NCI-H1417 treated with DMSO at 0.1 percent for 48 hours (cell line): ENCODE measurements around the gene DLG4.
A peak's percentile ranks its signal among the peaks of the same experiment; 100 is the strongest.

Experiments used
- DNase-seq: peaks from one replicate; lab custom pipeline; 2025; lab: John Stamatoyannopoulos, UW

The DLG4 gene

DNA sequence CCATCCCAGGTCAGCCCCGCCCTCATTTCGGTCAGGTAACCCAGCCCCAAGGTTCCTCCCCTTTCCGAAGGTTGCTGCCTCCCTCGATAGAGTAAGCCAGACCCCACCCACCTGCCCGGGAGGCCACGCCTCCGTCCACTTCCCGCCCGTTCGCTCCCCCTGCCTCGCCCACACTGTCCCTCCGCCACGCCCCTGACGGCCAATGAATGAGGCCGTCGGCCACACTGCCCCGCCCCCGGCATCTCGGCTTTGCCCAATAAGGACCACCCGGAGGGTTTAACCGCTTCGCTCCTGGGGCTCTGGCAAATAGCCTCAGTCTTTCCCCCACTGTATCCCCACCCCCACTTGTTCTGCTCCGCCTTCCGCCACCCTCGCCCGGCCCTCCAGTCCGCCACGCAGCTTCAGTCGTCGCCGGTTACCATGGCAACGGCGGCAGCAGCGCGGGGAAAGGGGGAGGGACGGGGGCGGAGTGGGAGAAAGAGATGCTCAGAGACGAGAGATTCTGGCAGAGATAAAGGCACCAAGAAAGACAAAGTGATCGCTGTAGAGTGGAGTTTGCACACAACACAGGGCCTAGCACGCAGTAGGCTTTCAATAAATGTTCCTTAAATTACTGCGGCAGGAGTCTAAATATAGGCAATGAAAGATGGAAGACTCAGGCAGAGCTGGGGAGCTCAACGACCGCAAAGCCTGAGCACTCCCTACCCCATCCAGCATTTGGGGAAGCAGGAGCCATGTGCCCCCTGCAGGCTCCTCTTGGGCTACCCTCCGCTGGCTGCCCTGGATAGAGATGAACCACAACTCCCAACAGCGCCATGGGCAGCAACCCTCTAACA, 5.1 kb downstream of the DLG4 start:
- DNase-seq: peak; percentile 88

DNA sequence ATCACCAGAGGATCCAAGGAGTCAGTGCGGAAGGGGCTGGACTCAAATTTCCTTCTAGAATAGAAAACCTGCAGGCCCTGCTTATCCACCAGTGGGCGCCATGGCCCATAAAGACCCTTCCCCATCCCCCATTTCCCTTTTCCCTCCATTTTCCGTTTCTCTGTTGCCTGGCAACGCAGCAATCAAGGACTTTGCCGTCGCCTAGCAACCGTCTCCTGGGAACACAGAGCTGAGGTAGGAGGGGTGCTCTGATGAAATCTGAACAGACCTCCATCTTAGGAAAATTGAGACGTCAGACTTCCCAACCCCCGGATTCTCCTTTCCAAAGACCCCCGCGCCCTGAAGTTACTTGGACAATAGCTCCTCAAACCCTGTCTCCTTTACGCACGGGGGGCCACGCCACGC, 5.7 kb downstream of the DLG4 start:
- DNase-seq: peak; percentile 88

DNA sequence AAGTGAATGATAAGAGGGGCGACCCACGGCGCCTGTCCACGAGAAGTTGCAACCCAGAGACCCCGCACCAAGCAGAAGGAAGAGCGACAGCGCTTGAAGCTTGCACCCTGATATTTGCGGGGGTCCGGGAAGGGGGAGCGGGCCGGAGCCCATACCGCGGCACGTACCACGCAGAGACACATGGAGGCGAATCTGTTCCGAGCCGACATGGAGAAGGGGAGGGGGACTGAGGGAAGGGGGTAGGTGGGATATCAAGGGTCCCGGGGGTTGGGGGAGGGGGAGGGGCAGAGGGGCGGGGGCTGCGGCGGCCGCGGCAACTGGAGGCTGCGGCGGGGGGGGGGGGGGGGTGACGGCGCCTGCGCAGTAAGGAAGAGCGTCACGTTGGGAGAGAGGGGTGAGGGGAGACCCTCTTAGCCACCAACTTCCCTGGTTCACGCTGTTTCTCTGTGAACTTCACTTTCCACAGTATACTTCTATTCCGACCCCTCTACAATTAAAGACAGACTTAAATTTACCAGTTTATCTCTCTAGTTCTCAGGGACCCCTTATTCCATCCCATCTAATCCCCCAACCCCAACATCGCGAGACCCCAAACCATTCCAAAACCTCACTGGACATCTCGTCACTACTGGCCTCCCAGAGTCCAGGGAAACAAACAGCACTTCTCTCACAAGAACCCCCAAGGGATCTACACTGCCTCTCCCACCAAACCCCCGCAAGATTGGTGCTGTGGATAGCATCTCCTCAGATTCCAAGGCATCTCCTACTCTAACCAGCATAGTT, 8.0 kb downstream of the DLG4 start:
- DNase-seq: no peak

DNA sequence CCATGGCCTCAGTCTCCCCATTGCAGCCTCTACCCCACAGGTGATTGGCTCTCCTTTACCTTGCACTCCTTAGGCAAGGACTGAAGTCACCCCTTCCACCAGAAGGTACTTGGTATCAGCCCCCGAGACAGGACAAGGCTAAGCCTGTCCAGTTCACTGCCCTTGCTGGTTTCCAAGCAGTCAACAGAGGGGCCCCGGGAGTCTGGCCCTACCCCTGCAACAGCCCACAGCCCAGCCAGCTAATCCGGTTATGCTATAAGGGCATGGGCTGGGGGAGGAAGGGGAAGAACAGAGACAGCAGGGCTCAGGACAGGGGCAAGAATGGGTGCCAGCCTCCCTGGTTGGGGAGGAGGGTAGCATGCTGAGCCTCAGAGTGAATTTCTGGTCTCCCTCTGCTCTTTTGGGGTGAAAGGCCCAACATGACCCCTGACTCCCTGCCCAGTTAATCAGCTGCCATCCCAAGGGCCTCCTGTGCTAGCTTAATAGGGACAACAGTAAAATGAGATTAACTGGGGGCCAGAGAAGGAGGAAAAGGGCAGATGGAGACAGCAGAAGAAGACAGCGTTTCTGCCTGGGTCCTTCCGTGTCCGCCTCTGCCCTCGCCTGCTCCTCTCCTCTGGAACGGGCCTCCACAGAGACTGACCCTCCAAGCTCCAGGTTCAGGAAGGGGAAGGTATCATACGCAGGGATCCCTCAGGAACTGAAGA, 10.7 kb downstream of the DLG4 start:
- DNase-seq: no peak

DNA sequence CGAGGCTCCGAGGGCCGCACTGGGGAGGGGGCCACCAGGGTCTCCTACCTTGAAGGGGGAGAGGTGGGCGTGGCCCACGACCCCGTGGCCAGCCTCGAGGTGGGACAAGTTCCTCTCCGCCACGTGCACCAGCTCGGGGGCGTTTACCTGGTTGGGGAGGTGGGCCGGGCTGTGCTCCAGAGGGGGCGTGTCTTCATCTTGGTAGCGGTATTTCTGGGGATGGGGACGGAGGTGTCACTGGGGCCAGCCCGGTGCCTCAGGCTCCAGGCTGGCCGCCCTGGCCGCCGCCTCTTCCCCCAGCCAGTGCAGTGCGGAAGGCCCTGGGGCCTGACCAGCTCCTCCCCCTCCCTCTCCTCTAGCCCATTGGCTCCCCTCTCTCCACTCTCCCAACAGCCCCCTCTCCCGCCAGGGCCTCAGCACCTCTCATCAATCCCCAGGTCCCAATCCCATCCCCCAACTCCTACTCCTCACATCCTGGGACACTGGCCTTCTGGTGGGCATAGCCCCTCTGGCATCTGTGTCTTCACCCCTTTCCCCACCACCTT, 11.5 kb downstream of the DLG4 start:
- DNase-seq: no peak

DNA sequence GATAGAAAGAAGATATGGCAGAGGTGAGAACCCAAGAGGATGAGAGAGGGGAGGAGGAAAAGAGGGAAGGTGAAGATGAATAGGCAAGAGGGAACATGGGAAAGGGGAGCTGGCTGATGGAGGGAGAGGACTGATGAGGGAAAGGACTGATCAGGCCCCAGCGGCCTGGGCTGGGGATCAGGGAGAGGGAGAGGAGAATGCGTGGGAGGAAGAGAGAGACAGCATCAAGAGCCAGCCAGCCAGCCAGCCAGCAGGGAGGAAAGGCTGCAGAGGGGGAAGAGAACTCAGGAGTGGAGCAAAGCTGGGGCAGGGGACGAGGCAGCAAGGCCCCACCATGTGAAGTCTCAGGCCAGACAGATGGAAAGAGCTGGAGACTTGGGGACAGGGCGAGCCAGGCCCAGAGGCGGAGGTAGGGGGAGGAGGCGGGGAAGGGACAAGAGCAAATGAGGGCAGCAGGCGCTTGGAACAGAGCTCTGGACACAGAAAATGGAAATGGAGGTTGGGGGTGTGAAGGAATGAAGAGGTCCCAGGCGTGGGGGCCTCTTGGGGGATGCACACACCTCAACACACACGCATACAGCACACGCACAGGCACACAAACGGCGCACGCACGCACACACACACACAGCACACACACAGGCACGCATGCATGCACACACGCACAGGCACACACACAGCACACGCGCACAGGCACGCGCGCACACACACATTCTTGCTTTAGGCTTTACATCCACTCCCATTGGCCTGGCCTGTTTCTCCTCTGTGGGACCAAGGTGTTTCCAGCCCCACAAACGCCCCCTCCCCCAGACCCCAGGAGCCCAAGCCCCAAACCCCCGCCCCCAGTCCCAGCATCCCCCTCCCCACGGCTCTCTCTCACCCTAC, 12.3 kb downstream of the DLG4 start:
- DNase-seq: no peak

DNA sequence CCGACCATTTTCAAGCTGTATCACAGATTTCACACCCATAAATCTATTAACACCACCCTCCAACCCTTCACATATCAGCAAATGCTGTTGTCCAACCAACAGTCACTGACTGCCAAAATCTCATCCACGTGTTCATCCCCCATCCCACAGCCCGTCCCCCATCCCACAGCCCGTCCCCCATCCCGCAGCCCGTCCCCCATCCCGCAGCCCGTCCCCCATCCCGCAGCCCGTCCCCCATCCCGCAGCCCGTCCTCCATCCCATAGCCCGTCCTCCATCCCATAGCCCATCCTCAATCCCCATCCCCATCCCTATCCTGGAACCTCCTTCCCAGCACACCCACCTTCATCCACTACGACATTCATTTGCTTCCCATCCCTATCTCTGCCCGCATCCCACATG, 14.1 kb downstream of the DLG4 start:
- no peak for DNase-seq

DNA sequence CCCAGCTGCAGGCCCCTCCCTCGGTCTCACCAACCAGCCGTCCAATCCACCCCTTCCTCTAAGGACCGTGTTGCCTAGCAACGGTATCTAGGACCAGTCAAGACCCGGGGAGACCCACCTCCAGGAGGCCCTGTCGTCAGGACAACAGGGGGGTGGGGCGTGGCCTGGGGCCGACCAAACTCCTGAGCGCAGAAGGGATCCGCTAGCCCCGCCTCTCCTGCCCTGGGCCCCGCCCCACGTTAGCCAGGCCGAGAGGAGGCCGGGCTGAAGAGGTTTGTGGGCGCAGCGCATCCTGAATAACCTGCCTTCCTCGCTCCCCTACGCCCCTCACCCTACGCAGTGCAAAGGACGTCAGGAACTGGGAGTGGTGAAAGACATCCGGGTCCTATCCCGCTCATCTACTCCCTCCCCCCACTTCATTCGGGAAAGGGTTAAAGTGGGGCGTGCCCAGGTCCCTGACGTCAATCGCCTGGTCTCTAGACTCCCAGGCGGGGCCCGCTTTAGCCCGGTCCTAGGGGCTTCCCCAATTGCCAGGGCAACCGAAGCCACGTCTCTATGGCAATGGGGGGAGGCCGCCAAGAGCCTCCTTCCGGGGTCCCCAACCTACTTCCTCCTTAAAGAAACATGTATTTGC, 14.7 kb downstream of the DLG4 start:
- peak; percentile 76 for DNase-seq

DNA sequence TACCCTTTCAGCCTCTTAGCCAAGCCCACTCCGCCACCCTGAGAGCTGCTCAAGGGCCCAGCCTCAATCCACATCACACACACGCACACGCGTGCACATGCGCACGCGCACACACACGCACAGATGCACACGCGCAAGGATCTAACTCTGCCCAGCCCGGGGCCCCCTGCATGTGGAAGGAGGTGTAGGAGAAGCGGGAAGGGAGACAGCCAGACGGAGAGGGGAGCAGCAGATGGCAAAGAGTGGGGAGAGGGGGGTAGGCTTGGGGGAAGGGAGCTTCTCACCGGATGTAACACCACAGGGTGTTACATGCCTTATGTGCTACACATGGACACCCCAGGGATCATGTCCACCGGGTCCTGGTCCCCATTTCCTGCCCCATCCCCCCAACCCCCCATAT, 15.3 kb downstream of the DLG4 start:
- peak; percentile 26 for DNase-seq

DNA sequence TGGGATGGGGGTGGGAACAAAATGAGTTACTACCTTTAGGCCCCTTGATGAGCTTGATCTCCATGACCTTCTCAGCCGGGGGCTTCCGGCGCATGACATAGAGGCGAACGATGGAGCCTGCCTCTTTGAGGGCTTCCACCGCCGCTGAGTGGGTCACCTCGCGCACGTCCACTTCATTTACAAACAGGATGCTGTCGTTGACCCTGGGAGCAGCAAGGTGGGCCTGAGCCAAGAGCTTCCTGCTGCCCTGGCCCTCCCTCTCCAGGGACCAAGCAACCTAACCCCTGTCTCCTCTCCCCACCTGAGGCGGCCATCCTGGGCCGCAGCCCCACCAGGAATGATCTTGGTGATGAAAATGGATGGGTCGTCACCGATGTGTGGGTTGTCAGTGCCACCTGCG, 16.2 kb downstream of the DLG4 start:
- no peak for DNase-seq

DNA sequence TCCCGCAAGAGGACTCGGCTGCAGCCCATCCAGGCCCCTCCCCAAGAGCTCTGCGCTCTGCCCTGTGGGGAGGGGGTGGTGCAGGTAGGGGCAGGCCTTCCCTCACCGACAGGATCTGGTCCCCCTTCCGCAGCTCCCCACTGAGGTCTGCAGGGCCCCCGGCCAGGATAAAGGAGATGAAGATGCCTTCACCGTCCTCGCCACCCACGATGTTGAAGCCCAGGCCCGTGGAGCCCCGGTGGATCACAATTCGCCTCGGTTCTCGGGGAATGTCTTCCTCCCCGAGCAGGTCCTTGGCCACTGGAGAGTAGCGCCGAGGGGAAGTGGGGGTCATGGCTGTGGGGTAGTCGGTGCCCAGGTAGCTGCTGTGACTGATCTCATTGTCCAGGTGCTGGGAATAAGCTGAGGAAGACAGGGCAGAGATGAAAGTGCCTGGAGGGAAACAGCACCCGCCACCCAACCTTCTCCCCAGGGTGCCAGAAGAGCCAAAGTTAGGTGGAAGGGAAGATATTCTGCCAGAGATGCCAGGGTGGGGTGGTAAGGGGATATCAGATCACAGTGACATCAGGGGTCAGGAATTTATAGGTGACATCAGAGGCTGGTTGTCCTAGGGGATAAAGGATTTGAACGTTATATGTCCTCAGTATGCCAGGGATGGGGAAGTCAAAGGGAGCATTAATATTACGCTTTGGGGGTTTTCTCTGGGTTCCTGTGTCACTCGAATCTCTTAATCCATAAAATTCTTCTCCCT, 22.8 kb downstream of the DLG4 start:
- DNase-seq: no peak

DNA sequence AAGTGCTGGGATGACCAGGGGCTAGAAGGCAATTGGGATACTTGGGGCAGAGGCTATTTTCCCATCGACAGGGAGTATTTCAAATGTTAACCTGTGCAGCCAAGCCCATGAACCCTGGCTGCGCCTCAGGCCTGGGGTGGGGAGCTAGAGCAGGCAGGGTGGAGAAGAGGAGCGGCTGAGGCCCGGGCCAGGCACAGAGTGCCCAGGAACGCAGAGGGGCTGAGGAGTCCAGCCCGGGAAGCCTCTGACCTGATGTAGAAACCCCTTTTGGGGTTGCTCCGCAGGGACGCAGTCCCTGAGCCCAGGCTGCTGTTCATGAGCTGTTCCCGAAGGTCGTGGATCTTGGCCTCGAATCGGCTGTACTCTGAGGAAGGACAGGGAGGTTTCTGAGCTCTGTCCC, 23.7 kb downstream of the DLG4 start:
- no peak for DNase-seq

DNA sequence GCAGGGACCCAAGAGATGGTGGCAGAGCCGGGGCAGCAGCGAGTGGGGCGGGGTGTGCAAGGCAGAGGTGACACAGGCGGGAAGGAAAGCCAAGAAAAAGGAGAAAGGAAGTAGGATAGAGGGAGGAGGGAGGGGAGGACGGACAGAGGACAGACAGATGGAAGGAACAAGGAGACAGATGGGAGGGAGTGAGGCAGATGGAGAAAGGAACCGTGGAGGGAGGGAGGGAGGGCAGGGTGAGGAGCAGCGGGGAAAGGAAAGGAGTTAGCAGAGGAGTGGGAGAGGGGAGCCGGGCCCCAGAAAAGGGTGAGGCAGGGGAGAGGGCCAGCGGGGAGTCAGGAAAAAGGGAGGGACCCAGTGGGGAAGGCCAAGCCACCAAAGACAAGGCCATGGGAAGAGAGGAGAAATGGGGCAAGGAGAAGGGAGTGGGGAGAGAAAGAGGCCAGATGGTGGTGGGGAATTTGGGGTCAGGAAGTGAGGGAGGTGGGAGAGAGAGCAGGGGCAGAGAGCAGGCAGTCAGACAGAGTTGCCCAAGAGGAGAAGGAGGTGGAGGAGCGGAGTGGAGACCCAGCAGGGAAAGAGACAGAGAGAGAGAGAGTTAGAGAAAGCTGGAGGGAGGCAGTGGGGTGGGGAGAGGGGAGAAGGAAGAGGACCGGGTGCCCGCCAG, 27.2 kb downstream of the DLG4 start:
- DNase-seq: no peak

DNA sequence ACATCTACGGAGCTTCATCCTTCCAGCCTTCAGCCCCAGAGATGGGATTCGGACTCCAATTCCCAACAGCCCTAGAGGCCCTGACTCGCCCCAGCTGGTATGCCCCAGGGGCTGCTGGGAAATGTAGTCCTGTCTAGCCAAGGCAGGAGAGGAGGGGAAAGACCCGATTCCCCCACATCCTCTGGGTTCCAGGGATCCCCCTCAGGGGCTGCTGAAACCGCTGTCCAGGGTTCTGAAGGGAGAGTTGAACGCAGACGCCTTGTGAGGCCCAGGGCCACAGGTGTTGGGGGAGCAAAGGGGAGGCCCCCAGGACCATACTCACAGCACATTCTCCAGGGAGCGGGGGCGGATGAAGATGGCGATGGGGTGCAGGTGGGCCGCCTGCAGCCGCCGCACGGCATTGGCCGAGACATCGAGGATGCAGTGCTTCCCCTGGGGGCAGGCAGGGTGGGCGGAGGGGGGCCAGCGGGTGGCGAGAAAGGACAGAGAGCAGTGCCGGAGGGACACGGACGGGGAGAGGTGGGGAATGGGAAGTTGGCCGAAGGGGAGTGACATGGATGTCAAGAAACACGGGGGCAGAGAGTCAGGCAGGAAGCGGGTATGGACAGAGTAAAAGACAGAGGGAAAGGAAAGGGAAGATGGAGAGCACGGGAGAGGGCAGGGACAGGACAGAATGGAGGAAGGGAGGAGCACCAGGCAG, 27.9 kb downstream of the DLG4 start:
- no peak for DNase-seq

DNA sequence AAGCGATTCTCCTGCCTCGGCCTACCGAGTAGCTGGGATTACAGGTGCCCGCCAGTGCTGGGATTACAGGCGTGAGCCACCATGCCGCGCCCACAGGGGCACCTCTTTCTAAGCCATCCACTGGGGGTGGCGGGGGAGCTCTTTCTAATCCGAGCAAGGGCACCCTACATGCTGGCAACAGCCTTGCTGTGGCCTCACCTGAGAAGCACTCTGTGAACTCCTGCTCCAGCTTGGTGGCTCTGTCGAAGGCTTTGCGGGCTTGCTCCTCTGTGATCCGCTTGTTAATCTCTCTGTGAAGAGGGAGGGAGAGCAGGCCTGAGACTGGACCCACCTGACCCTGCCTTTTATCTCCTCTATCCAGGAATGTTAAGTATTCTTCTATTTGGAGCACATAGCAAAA, 28.6 kb downstream of the DLG4 start:
- DNase-seq: no peak

DNA sequence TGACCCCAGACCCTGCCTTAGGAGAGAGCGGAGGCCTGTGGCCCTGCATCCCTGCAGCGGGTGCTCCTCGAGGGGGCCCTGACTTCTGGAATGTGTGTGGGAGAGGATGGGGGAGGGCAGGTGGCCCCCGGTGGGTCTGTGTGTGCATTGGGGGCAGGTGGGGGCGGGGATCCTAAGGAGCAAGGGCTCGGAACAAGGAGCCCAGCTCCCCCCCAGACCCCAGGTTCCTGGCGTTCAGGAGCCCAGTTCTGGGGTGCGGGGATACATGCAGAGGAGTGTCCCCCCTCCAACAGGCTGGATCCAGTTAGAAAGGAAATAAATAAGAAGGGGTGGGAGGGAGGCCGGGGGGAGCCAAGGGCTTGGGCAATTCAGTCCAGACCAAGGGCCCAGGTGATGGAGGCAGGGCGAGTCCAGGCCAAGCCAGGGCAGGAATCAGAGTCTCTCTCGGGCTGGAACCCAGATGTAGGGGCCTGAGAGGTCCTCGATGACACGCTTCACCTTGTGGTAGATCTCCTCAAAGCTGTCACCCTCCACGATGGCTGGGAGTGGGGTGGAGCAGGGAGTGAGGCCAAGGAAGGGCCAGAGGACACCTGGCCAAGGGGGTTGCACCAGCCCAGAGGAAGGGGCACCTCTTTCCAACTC, 29.2 kb downstream of the DLG4 start:
- no peak for DNase-seq

DNA sequence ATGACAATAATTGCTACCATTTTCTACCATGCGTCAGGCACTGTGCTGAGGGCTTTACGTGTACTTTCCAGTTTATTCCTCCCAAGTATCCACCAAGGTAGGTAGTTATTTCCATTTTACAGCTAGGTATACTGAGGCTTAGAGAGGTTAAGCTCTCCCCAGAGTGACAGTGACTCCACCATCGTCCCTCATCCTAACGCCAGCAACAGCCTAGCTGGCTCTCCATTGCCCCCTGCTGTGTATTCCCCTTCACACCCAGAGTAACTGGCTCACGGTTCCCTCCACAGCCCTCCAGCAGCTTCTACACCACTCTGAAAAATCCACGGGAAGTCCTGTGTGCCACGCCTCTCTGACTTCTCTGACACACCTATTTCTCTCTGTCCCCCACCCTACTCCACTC, 33.4 kb downstream of the DLG4 start:
- no peak for DNase-seq

DNA sequence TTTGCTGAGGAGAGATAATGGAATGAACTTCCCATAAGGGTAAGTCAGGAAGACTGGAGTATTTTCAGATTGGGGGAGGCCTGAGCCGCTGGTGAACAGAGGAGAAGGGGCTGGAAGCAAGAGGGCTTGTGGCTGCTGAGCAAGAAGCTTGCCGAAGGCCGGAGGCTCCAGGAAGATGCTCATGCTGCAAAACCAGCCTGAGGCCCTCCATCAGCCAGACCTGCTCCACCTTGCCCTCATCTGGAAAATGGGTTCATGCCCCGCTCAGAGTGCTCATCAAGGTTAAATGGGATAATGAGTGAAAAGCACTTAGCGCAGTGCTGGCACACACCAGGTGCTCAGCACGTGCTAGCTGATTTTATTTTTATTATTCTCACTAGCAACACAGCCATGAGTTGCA, 35.0 kb downstream of the DLG4 start:
- no peak for DNase-seq

DNA sequence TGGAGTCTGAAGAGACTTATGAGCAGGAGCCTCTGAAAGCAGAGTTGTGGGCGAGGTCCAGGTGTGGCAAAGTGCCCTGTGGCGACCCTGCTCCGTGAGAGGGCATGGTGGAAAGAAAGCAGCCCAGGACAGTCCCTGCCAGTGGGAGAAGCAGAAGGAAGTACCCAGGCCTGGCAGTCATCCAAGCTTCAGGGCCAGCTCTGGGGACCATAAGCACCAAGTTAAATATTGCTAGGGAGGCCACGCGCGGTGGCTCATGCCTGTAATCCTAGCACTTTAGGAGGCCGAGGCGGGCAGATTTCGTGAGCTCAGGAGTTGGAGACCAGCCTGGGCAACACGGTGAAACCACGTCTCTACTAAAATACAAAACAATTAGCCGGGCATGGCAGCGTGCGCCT, 35.5 kb downstream of the DLG4 start:
- no peak for DNase-seq
